ENCODE measurements around the gene MLH3.

- TF ChIP-seq CTCF (conservative IDR thresholded peaks at IDR 0.05; ENCODE audit: low read length), result no peak
- no peak for TF ChIP-seq EZH2phosphoT487 (IDR thresholded peaks at IDR 0.05; ENCODE audit: borderline replicate concordance)
These were observed 6.5 kb downstream of the MLH3 start for GRCh38 chr14:75044752-75045151.

Data from Loucy (cell line).